Activated naive CD8-positive, alpha-beta T cell treated with anti-CD3 and anti-CD28 coated beads, Interleukin-2, amount 10 ng/mL, durations not matched to agents 7 days and 5 days (primary cell): ENCODE results near the gene ALPP. TPM values are rescaled to one million over a fixed set of nuclear protein-coding genes. Genes with fewer than 3 reads are reported as not detected.
"Not testable (repeated sequence)": the region's sequence is repeated elsewhere in the genome, so short reads cannot be mapped to it uniquely, and the experiment has no call there.

ENCODE experiments used
- ATAC-seq: fragments of 150-1000 bp; cut with Tn5 transposase; one replicate; pipeline ENCODE4 v1.10.0; 2021; ENCODE audit warnings: low read depth, moderate library complexity
- POLR2A ChIA-PET: fragments of 350-600 bp; sonication (Branson Sonifier 250); formaldehyde crosslinking; loops from one replicate; lab custom pipeline; 2021; ENCODE audit warnings: antibody characterized with exemption; lab: Charles Lee
- DNase-seq: peaks from one replicate; pipeline ENCODE4 v3.0.0; 2021
- H3K27ac Mint-ChIP-seq: one replicate; pipeline ENCODE4 v1.8.0; 2022; ENCODE audit warnings: mild to moderate bottlenecking, mixed read lengths
- H3K27me3 Mint-ChIP-seq: one replicate; pipeline ENCODE4 v1.8.0; 2022; ENCODE audit warnings: mild to moderate bottlenecking, moderate library complexity, mixed read lengths
- H3K36me3 Mint-ChIP-seq: one replicate; pipeline ENCODE4 v1.8.0; 2021; ENCODE audit warnings: mild to moderate bottlenecking, mixed read lengths
- H3K4me1 Mint-ChIP-seq: one replicate; pipeline ENCODE4 v1.8.0; 2021; ENCODE audit warnings: mixed read lengths
- H3K4me3 Mint-ChIP-seq: one replicate; pipeline ENCODE4 v1.8.0; 2022; ENCODE audit warnings: mild to moderate bottlenecking, moderate library complexity, mixed read lengths
- H3K9me3 Mint-ChIP-seq: one replicate; pipeline ENCODE4 v1.8.0; 2021; ENCODE audit warnings: mixed read lengths
- total RNA-seq, 2 experiments: library from RNA; stranded (reverse); gene quantifications; one replicate each; pipeline ENCODE4 v1.2.3, GENCODE V29; 2021

ALPP gene
- total RNA-seq, 2 experiments from 2014 or later, result not detected

DNA sequence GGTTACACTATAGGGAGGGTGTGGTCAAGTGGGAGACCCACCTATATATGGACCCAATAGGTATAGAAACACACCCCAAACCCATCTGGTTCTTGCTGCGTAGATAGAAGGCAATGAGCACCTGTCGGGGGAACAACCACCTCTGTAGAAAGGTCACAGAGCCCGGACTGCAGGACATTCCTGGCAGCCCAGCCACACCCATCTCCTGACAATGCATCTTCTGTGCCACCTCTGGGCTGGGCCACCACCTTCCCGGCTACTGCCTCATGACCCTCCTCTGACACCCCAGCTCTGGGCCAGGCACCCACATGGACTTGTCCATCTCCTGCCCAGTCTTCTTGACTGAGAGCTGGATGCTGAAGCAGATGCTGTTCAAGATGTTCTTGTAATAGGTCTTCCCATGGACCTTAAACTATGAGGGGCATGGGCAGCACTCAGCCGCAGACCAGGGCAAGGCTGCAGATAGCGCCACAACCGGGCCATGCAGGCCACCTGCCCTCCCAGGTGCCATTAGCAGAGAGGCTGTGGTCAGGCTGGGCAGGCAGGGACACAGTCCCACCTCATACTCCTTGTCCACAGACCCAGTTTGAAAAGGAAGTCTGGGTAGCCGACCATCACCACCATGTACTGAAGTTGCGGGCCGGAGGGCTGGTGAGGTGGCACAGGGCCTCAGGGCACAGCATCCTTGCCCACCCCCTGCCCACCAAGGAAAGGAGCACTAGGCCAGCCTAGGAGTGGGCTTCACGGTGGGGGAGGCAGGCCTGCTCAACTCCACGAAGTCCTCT is 37.4 kb downstream of the ALPP start:
- Mint-ChIP-seq H3K4me3 (no peak overlapping the region), H3K4me1 (peaks cover 12% of the 10 kb centered on the region), H3K27me3 (peaks cover 59% of the 10 kb centered on the region), H3K9me3 (no peaks in the 10 kb centered on the region), H3K27ac (no peak overlapping the region), H3K36me3 (no peaks in the 10 kb centered on the region)
- ATAC-seq, result no peak
- DNase-seq, result no peak
- POLR2A ChIA-PET, result no interaction called here

DNA sequence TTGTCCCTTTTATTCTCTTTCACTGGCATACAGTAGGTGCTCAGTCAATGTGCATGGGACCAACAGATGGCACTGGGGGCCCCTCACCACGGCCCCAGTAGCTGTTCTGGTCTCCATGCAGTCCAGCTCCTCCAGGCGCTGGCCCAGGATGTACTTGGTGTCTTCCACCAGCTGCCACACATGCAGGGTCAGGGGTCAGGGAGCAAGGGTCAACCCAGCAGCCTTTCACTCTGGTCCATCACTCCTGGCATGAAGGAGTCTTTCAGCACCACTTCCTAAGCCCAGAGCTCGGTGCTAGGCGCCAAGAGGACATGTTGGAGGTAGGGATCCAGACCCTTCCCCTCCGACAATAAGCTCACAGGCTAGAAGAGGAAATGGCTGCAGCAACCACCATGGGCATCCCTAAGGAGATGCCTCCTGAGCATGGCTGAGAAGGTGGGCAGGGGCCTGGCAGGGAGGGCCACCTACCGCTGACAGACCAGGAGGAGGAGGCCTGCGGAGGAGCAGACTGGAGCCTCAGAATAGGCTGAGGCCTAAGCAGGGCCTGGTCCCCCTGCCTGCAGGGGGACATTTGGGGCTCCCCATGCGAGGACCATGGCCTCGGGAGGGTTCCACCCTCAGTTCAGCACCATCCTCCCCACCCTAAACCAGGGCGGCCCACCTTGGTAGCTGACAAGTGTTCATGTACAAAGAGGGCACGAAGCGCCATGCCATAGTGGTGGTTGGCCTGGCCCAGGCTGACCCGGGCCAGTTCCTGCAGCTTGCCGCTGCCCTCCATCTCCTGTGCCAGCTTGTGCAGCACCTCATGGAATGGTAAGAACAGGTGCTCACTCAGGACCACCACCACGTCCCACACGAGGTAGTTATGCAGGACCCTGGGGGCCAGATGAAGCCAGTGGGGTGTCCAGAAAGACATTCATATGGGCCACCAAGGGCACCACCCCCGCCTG is 38.2 kb downstream of the ALPP start:
- Mint-ChIP-seq H3K4me3 (no peak overlapping the region), H3K27me3 (peaks cover 60% of the 10 kb centered on the region), H3K27ac (no peak overlapping the region)

DNA sequence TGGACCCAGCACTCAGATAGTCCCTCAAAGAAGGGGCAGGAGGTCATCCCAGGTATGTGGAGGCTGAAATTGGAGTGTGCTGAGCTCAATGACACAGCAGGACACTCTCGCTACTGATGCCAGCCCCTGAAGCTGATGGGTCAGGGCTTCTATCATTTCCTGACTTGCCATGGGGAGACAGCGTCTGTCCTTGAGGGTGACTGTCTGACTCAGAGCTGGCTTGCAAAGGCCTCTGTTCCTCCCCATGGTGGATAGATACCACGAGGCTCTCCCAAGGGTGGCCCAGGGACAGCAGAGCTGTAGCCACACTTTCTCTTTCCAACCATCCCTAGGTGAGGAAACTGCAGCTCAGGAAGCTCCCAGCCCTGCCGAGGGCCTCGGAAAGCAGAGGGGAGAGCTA is 38.9 kb downstream of the ALPP start:
- DNase-seq, result no peak
- Mint-ChIP-seq H3K4me3 (no peak overlapping the region), H3K4me1 (peaks cover 14% of the 10 kb centered on the region), H3K27ac (no peak overlapping the region), H3K9me3 (no peaks in the 10 kb centered on the region), H3K36me3 (peaks cover 3% of the 10 kb centered on the region), H3K27me3 (peaks cover 61% of the 10 kb centered on the region)
- POLR2A ChIA-PET, result no interaction called here
- ATAC-seq, result no peak

More for the DNA sequence above, 38.2 kb downstream of the ALPP start:
- no peak for ATAC-seq
- peaks cover 1% of the 10 kb centered on the region for H3K36me3 Mint-ChIP-seq
- H3K9me3 Mint-ChIP-seq, result no peaks in the 10 kb centered on the region
- POLR2A ChIA-PET, result no interaction called here
- H3K4me1 Mint-ChIP-seq, result peaks cover 12% of the 10 kb centered on the region
- no peak for DNase-seq

DNA sequence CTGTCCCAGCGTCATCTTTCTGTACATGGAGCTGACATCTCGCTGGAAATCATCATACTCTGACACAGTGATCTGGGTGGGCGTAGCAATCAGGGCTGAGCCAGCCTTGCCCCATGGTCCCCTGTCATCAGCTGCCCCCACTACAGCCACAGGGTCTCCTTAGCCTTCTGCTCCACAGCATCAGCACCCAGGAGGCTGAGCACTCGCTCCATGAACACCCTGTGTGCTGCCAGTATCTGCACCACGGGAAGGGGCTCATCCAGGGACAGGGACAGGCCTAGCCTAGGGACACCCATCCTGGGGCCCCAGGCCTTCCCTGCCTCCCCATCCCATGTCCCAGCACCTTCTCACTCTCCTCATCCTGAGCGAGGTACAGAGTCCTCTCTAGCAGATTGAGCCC is 39.5 kb downstream of the ALPP start:
- Mint-ChIP-seq H3K27me3 (peaks cover 62% of the 10 kb centered on the region), H3K4me1 (peaks cover 14% of the 10 kb centered on the region), H3K9me3 (no peaks in the 10 kb centered on the region), H3K36me3 (peaks cover 3% of the 10 kb centered on the region), H3K4me3 (peak overlapping the region; percentile 47), H3K27ac (no peak overlapping the region)
- POLR2A ChIA-PET, result no interaction called here
- ATAC-seq (no peak), DNase-seq (no peak)

DNA sequence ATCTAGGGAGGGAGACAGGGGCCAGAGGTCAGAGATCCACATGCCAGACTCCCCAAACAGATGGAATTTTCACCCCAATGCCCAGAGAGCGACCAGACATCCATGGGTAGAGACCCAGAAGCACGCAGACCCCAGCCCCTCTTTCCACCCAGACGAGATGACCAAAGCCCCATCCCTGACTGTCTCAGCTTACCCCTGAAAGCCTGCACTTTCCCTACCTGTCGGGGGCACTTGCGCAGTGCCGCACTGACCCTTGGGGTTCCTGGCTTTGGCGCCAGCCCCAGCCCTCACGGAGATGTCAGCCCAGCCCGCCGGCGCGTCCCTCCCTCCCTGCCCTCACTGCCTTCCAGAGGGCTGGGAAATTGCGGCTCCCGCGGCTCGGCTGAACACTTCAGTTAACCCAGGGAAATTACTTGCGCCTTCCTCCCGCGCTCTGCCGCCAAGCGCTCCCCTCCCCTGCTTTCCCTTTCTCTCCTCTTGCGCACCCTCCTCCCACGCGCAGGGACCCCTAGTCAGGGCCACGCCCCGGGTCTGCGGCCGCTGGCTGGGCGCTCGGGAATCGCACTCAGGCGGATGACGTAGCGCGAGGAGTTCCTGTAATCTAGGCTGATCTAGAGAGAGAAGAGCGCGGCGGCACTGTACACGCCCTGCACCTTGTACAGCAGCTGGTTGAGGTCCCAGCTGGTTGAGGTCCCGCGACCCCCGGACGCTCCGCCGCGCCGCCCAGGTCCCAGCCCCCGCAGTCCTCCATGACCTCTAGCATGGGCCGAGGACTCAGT is 40.1 kb downstream of the ALPP start:
- POLR2A ChIA-PET, result no interaction called here
- no peak overlapping the region for H3K27ac Mint-ChIP-seq
- H3K36me3 Mint-ChIP-seq, result peaks cover 3% of the 10 kb centered on the region
- ATAC-seq, result no peak
- peak overlapping the region; percentile 76 for H3K4me3 Mint-ChIP-seq
- no peak for DNase-seq
- no peaks in the 10 kb centered on the region for H3K9me3 Mint-ChIP-seq
- peaks cover 63% of the 10 kb centered on the region for H3K27me3 Mint-ChIP-seq
- peaks cover 8% of the 10 kb centered on the region for H3K4me1 Mint-ChIP-seq

DNA sequence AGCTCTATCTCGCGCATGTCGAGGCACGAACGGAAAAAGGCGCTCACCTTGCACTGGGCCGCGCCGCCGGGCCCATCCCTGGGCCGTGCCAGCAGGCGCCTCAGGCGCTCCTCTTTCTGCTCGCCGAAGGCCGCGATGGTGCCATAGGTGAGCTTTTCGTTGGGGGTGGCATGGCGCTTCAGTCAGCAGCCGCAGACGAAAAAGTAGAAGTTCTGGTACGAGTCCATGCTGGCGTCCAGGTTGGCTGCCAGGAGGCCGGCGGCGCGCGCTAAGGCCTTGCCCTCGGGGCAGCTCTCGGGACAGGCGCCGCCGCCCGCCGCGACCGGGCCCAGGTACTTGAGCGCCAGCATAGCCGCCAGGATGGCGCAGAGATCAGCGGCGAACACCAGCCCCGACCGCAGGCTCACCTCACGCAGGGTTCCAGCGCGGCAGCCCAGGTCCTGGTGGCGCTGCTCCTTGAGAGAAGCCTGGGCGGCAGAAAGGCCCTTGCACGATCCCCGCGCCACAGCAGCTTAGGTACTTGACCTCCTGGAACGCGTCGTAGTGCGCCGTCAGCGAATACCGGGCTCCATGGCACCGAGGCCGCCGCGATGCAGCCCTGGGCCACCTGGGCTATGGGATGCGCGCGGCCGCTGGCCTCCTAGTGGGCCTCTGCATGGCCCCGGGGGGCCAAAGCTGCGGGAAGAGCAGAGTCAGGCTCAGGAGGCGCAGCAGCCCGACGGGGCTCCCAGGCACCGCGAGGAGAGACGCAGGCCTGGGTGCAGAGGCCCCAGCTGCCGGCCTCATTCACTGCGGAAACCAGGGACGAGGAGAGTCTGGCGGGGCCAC is 40.9 kb downstream of the ALPP start:
- Mint-ChIP-seq H3K27ac (no peak overlapping the region), H3K27me3 (peaks cover 62% of the 10 kb centered on the region), H3K4me1 (peaks cover 7% of the 10 kb centered on the region), H3K4me3 (peak overlapping the region; percentile 76), H3K9me3 (no peaks in the 10 kb centered on the region), H3K36me3 (peaks cover 3% of the 10 kb centered on the region)
- POLR2A ChIA-PET, result no interaction called here
- no peak for DNase-seq
- ATAC-seq, result no peak

DNA sequence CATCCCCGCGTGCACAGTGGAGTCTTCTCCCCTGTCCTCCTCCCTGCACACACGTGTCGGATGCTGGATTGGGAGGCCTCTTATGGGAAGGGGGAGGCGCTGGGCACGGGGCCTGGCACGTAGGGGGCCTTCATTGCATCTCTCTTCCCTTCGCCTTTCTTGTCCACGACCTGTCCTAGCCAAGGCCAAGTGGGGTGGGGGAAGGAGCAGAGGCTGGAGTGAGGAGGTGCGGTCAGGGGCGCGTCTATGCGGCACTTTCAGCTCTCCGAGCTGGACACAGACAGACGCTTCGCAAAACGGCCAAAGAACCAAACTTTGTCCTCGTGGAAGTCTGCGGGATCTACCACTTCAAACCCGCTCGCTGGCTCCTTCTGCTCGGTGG is 41.5 kb downstream of the ALPP start:
- peaks cover 3% of the 10 kb centered on the region for H3K36me3 Mint-ChIP-seq
- POLR2A ChIA-PET, result no interaction called here
- H3K4me1 Mint-ChIP-seq, result peaks cover 7% of the 10 kb centered on the region
- no peaks in the 10 kb centered on the region for H3K9me3 Mint-ChIP-seq
- H3K27ac Mint-ChIP-seq, result no peak overlapping the region
- H3K4me3 Mint-ChIP-seq, result no peak overlapping the region
- DNase-seq, result no peak
- H3K27me3 Mint-ChIP-seq, result peaks cover 65% of the 10 kb centered on the region
- no peak for ATAC-seq

DNA sequence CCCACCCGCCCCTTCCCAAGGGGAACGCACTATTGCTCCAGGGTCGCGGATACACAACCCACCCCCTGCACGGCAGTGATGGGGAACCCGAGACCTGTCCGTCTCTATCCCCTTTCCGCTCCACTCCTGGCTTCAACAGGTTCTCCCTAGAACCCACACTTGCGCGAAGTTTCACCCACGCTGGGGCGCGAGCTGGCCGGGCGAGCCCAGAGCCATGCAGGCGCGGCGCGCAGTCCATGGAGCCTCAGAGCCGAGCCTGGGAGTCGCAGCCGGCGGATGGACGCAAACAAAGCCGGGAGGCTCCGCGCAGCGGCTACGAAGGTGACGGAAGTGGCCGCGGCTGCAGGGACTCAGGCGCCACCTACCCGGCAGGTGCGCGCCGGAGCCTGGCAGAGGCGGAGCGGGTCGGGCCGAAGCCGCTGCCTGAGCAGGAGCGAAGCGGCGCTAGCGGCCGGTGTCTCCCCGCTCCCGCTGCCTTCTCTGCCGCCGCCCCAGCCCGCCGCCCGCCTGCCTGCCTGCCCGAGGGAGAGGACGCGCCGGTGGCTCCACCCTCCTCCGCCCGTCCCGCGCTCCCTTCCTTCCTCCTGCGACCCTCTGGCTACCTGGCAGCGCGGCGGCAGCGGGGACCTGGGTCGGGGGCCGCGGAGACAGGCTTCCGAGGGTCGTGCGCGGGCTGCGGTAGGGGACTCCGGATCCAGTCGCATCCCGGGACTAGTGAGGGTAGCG is 42.1 kb downstream of the ALPP start:
- DNase-seq, result peak; percentile 75
- H3K4me3 Mint-ChIP-seq, result peak overlapping the region; percentile 57
- H3K4me1 Mint-ChIP-seq, result peaks cover 7% of the 10 kb centered on the region
- H3K27me3 Mint-ChIP-seq, result peaks cover 65% of the 10 kb centered on the region
- peaks cover 3% of the 10 kb centered on the region for H3K36me3 Mint-ChIP-seq
- POLR2A ChIA-PET, result no interaction called here
- ATAC-seq, result peak; percentile 86
- no peak overlapping the region for H3K27ac Mint-ChIP-seq
- H3K9me3 Mint-ChIP-seq, result no peaks in the 10 kb centered on the region

DNA sequence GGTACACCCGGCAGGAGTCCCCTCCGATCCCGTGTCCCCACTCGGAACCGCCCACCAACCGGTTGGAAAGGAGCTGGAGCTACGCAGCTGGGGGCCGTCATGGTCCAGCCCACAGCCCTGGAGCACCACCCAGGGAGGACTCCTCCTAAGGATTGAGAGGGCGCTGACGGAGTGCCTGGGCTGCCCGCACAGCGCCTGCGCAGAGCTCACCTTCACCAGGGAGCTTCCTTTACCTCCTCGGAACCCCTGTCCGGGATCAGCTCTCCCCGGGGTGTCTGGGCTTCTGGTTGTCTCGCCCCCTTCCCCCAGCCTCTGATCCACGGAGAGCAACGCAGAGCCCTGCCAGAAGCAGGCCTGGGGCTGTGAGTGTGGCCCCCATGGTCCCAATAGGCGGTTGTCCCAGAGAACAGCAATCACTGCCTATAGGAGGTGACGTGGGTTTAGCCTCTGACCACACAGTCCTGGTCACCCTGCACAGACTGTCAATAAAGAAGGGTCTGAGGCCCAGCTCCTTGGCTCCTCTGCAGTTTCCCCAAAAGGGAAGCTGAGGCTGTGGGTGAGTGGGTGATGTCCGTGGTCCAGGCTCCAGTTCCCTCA is 42.7 kb downstream of the ALPP start:
- no peaks in the 10 kb centered on the region for H3K9me3 Mint-ChIP-seq
- H3K36me3 Mint-ChIP-seq, result peaks cover 3% of the 10 kb centered on the region
- peaks cover 7% of the 10 kb centered on the region for H3K4me1 Mint-ChIP-seq
- peaks cover 64% of the 10 kb centered on the region for H3K27me3 Mint-ChIP-seq
- DNase-seq (no peak), ATAC-seq (no peak)
- no peak overlapping the region for H3K27ac Mint-ChIP-seq
- peak overlapping the region; percentile 35 for H3K4me3 Mint-ChIP-seq
- POLR2A ChIA-PET, result no interaction called here

DNA sequence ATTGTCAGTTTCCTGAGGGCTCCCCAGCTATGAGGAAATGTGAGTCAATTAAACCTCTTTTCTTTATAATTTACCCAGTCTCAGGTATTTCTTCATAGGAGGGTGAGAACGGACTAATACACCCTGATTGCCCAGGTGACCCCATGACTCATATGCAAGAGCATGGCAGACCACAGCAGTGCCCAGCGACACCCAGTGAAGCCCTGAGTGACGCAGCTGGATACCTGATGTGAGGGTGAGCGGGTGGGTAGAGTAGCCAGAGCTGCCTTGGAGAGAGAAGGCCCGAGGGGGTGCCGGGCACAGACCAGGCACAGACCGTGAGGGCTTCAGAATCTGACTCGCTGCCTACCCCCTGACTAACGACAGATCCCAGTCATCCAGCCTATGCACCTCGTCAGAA is 43.5 kb downstream of the ALPP start:
- Mint-ChIP-seq H3K4me1 (peaks cover 7% of the 10 kb centered on the region), H3K9me3 (no peaks in the 10 kb centered on the region), H3K27ac (peak overlapping the region; percentile 25), H3K27me3 (peaks cover 62% of the 10 kb centered on the region), H3K36me3 (peaks cover 3% of the 10 kb centered on the region), H3K4me3 (peak overlapping the region; percentile 22)
- no peak for ATAC-seq
- no peak for DNase-seq
- POLR2A ChIA-PET, result no interaction called here

DNA sequence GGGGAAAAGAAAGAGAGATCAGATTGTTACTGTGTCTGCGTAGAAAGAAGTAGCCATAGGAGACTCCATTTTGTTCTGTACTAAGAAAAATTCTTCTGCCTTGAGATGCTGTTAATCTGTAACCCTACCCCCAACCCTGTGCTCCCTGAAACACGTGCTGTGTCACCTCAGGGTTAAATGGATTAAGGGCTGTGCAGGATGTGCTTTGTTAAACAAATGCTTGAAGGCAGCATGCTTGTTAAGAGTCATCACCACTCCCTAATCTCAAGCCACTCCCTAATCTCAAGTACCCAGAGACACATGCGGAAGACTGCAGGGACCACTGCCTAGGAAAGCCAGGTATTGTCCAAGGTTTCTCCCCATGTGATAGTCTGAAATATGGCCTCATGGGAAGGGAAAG is 44.4 kb downstream of the ALPP start:
- H3K9me3 Mint-ChIP-seq, H3K27ac Mint-ChIP-seq, H3K36me3 Mint-ChIP-seq, POLR2A ChIA-PET, H3K4me3 Mint-ChIP-seq, DNase-seq, ATAC-seq, H3K4me1 Mint-ChIP-seq: not testable (repeated sequence)
- peaks cover 58% of the 10 kb centered on the region for H3K27me3 Mint-ChIP-seq

DNA sequence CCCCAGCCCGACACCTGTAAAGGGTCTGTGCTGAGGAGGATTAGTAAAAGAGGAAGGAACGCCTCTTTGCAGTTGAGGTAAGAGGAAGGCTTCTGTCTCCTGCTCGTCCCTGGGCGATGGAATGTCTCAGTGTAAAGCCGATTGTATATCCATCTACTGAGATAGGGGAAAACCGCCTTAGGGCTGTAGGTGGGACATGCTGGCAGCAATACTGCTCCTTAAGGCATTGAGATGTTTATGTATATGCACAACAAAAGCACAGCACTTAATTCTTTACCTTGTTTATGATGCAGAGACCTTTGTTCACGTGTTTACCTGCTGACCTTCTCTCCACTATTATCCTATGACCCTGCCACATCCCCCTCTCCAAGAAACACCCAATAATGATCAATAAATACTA is 44.9 kb downstream of the ALPP start:
- H3K27me3 Mint-ChIP-seq, result peaks cover 54% of the 10 kb centered on the region
- H3K27ac Mint-ChIP-seq, ATAC-seq, H3K4me3 Mint-ChIP-seq, POLR2A ChIA-PET, DNase-seq, H3K9me3 Mint-ChIP-seq, H3K4me1 Mint-ChIP-seq, H3K36me3 Mint-ChIP-seq: not testable (repeated sequence)
